Measurements from ENCODE around the gene FNTB.

FNTB gene

DNA sequence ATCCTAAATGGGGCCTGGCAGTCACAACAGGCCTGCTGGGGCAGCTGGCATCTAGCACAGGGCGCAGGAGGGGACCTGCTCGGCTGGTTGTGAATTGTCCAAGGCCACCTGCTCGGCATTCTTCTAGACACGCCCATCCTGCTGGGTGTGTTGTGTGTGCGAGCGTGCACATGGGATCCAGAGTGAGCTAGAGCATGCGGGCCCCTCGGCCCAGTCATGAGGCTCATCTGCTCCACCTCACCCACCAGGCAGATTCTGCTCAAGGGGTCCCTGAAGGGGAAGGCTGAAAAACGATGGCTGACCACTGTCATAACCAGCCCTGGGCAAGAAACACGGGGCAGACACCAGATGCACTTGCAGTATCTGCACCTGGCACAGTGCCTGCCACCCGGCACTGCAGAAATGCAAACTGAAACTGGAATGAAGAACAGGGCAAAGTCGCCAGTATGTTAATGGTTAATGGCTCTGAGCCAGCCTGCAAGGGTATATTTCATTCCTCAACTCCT lies 83.8 kb downstream of the FNTB start:
- no peak overlapping the region for H3K27ac ChIP-seq (ENCODE audit: low read length)
- H3K79me2 ChIP-seq (ENCODE audit: low read length), result no peaks in the 10 kb centered on the region
- H3K27me3 ChIP-seq (ENCODE audit: low read depth, low read length), result no peaks in the 10 kb centered on the region
- peaks cover 16% of the 10 kb centered on the region for H3K4me1 ChIP-seq (ENCODE audit: low read length)
- H3K4me2 ChIP-seq (ENCODE audit: low read length), result peak overlapping the region; percentile 54
- peaks cover 15% of the 10 kb centered on the region; the same call in 1 of the 2 replicates for H4K20me1 ChIP-seq (ENCODE audit: insufficient read depth, low read length)
- H3K9me3 ChIP-seq (ENCODE audit: insufficient read depth, low read length), result no peaks in the 10 kb centered on the region
- peaks cover 29% of the 10 kb centered on the region for H3K36me3 ChIP-seq (replicated peaks; ENCODE audit: low read depth, low read length)
- no peak for TF ChIP-seq EZH2phosphoT487 (IDR thresholded peaks at IDR 0.05; ENCODE audit: low read depth)
- no peak for TF ChIP-seq CTCF (IDR thresholded peaks at IDR 0.05; ENCODE audit: low read depth, low read length)
- no peak overlapping the region for H3K9ac ChIP-seq (ENCODE audit: low read length)
- H2AFZ ChIP-seq (ENCODE audit: low read depth, low read length), result no peak overlapping the region
- 0 out of 2 replicates have a peak overlapping the region, but pooled peaks have one; percentile 32 for H3K4me3 ChIP-seq (ENCODE audit: low read length)

DNA sequence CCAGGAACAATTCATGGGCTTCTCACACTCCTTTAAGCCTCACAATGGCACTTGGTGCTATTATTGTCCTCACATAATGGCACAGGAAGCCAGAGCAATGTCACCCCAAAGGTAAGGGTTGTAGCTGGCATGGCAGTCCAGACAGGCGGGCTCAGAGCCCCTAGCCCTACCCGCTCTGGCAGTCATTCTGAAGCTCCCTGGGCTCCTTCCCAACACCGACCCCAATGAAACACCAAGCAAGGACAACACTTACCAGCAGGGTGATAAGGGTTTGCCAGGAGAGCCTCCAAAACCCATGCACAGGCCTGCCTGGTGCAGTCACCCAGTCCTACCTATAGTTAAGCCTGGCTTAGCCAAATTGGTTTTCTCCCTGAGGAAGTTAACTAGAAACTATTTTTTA lies 84.8 kb downstream of the FNTB start:
- Histone ChIP-seq H3K9ac (ENCODE audit: low read length) (no peak overlapping the region), H3K4me2 (ENCODE audit: low read length) (0 out of 2 replicates have a peak overlapping the region, but pooled peaks have one; percentile 13), H3K27ac (ENCODE audit: low read length) (no peak overlapping the region), H3K9me3 (ENCODE audit: insufficient read depth, low read length) (no peaks in the 10 kb centered on the region), H4K20me1 (ENCODE audit: insufficient read depth, low read length) (peaks cover 15% of the 10 kb centered on the region; the same call in 1 of the 2 replicates), H3K4me3 (ENCODE audit: low read length) (no peak overlapping the region), H3K27me3 (ENCODE audit: low read depth, low read length) (no peaks in the 10 kb centered on the region), H3K79me2 (ENCODE audit: low read length) (no peaks in the 10 kb centered on the region), H3K36me3 (replicated peaks; ENCODE audit: low read depth, low read length) (peaks cover 26% of the 10 kb centered on the region), H2AFZ (ENCODE audit: low read depth, low read length) (no peak overlapping the region), H3K4me1 (ENCODE audit: low read length) (peaks cover 16% of the 10 kb centered on the region)
- TF ChIP-seq CTCF (IDR thresholded peaks at IDR 0.05; ENCODE audit: low read depth, low read length) (no peak), EZH2phosphoT487 (IDR thresholded peaks at IDR 0.05; ENCODE audit: low read depth) (no peak)

DNA sequence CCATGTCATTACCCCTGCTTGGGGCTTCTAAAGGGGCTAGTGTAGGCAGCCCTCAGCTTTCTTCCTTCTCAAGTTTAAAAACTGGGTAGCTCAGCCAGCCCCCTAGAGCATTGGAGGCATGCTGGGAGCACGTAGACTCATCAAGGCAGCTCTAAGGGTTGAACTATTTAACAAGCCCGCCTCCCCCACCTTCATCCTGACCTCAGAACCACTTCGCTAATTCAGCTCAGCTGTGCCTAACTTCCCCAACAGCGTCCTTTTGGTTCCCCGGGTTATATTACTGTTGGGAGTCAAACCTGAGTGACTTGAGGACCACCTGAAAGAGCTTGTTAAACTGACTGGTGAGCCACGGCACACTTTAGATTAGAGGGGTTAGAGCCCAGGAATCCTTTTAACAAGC lies 85.6 kb downstream of the FNTB start:
- Histone ChIP-seq H3K36me3 (replicated peaks; ENCODE audit: low read depth, low read length) (peaks cover 26% of the 10 kb centered on the region), H4K20me1 (ENCODE audit: insufficient read depth, low read length) (peaks cover 15% of the 10 kb centered on the region; the same call in 1 of the 2 replicates), H3K4me1 (ENCODE audit: low read length) (peaks cover 16% of the 10 kb centered on the region), H3K27ac (ENCODE audit: low read length) (no peak overlapping the region), H3K79me2 (ENCODE audit: low read length) (no peaks in the 10 kb centered on the region), H3K4me2 (ENCODE audit: low read length) (no peak overlapping the region), H3K9me3 (ENCODE audit: insufficient read depth, low read length) (no peaks in the 10 kb centered on the region), H3K4me3 (ENCODE audit: low read length) (no peak overlapping the region), H3K27me3 (ENCODE audit: low read depth, low read length) (no peaks in the 10 kb centered on the region), H2AFZ (ENCODE audit: low read depth, low read length) (no peak overlapping the region), H3K9ac (ENCODE audit: low read length) (no peak overlapping the region)
- TF ChIP-seq EZH2phosphoT487 (IDR thresholded peaks at IDR 0.05; ENCODE audit: low read depth), result no peak
- TF ChIP-seq CTCF (IDR thresholded peaks at IDR 0.05; ENCODE audit: low read depth, low read length), result no peak

DNA sequence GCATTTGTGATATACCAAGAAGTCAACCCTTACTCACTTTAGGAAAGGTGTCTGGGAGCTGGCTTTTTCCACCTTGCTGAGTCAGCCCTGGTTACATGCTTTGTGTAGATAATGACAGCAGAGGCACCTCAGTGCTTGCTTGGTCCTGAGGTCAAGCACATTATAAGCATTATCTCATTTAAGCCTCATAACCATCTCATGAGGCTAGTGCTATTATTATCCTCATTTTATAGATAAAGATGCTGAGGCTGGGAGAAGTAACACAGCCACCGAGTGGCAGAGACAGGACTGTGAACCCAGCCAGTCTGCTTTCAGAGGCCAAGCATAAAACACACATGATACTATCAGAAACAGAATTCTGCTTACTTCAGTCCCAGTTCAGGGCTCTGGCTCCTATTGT lies 86.2 kb downstream of the FNTB start:
- no peak overlapping the region for H3K4me2 ChIP-seq (ENCODE audit: low read length)
- TF ChIP-seq EZH2phosphoT487 (IDR thresholded peaks at IDR 0.05; ENCODE audit: low read depth) (no peak), CTCF (IDR thresholded peaks at IDR 0.05; ENCODE audit: low read depth, low read length) (no peak)
- no peaks in the 10 kb centered on the region for H3K9me3 ChIP-seq (ENCODE audit: insufficient read depth, low read length)
- peaks cover 29% of the 10 kb centered on the region for H3K36me3 ChIP-seq (replicated peaks; ENCODE audit: low read depth, low read length)
- H3K79me2 ChIP-seq (ENCODE audit: low read length), result no peaks in the 10 kb centered on the region
- no peak overlapping the region for H3K27ac ChIP-seq (ENCODE audit: low read length)
- no peak overlapping the region for H2AFZ ChIP-seq (ENCODE audit: low read depth, low read length)
- H3K4me1 ChIP-seq (ENCODE audit: low read length), result peaks cover 16% of the 10 kb centered on the region
- no peak overlapping the region for H3K4me3 ChIP-seq (ENCODE audit: low read length)
- peaks cover 15% of the 10 kb centered on the region; the same call in 1 of the 2 replicates for H4K20me1 ChIP-seq (ENCODE audit: insufficient read depth, low read length)
- no peaks in the 10 kb centered on the region for H3K27me3 ChIP-seq (ENCODE audit: low read depth, low read length)
- no peak overlapping the region for H3K9ac ChIP-seq (ENCODE audit: low read length)
